Activated CD4-positive, alpha-beta T cell treated with anti-CD3 and anti-CD28 coated beads, Interleukin-2, amount 50 U/mL, for 4 hours (primary cell): ENCODE data around the gene ABR.
"Not testable (repeated sequence)": the region's sequence is repeated elsewhere in the genome, so short reads cannot be mapped to it uniquely, and the experiment has no call there.

Experiments
- DNase-seq, 2 experiments: peaks; one replicate each; pipeline ENCODE4 v3.0.0-alpha.2; 2020

Gene ABR

GRCh38 chr17:1094591-1094990 lies 85.2 kb downstream of the ABR start:
- DNase-seq = no peak

GRCh38 chr17:1091900-1092299 lies 87.9 kb downstream of the ABR start:
- DNase-seq = no peak

GRCh38 chr17:1091190-1091534 lies 88.6 kb downstream of the ABR start:
- no peak for DNase-seq

- DNase-seq = no peak
Observed at GRCh38 chr17:1090465-1091189, 89.2 kb downstream of the ABR start.

GRCh38 chr17:1089915-1090314 lies 89.9 kb downstream of the ABR start:
- no peak for DNase-seq

- DNase-seq = no peak
Observed at GRCh38 chr17:1087381-1088241, 92.2 kb downstream of the ABR start.

GRCh38 chr17:1083451-1084187 lies 96.2 kb downstream of the ABR start:
- no peak for DNase-seq

GRCh38 chr17:1082579-1082978 lies 97.2 kb downstream of the ABR start:
- no peak for DNase-seq

- no peak for DNase-seq
Observed at GRCh38 chr17:1078831-1079561, 100.8 kb downstream of the ABR start.

GRCh38 chr17:1077986-1078711 lies 101.6 kb downstream of the ABR start:
- no peak for DNase-seq

GRCh38 chr17:1077581-1077985 lies 102.2 kb downstream of the ABR start:
- DNase-seq = no peak

GRCh38 chr17:1076982-1077302 lies 102.8 kb downstream of the ABR start:
- DNase-seq = no peak

- no peak for DNase-seq
Observed at GRCh38 chr17:1076299-1076981, 103.3 kb downstream of the ABR start.

GRCh38 chr17:1074886-1075605 lies 104.7 kb downstream of the ABR start:
- DNase-seq = no peak

- not testable (repeated sequence) for DNase-seq
Observed at GRCh38 chr17:1073963-1074625, 105.7 kb downstream of the ABR start.

GRCh38 chr17:1073241-1073962 lies 106.4 kb downstream of the ABR start:
- DNase-seq = no peak

GRCh38 chr17:1072551-1072961 lies 107.2 kb downstream of the ABR start:
- DNase-seq = no peak

- no peak for DNase-seq
Observed at GRCh38 chr17:1071103-1071825, 108.5 kb downstream of the ABR start.

GRCh38 chr17:1070411-1070810 lies 109.4 kb downstream of the ABR start:
- DNase-seq = no peak
